ENCODE measurements around the gene SP100. TPM values are rescaled to one million over a fixed set of nuclear protein-coding genes. Genes with fewer than 3 reads are reported as not detected.

SP100 gene
- total and polyA plus RNA-seq, 2 of the 13 experiments (the other 11 are each of a cell fraction or from before 2014, with no cell fraction given): 12.6 to 16.5 TPM

DNA sequence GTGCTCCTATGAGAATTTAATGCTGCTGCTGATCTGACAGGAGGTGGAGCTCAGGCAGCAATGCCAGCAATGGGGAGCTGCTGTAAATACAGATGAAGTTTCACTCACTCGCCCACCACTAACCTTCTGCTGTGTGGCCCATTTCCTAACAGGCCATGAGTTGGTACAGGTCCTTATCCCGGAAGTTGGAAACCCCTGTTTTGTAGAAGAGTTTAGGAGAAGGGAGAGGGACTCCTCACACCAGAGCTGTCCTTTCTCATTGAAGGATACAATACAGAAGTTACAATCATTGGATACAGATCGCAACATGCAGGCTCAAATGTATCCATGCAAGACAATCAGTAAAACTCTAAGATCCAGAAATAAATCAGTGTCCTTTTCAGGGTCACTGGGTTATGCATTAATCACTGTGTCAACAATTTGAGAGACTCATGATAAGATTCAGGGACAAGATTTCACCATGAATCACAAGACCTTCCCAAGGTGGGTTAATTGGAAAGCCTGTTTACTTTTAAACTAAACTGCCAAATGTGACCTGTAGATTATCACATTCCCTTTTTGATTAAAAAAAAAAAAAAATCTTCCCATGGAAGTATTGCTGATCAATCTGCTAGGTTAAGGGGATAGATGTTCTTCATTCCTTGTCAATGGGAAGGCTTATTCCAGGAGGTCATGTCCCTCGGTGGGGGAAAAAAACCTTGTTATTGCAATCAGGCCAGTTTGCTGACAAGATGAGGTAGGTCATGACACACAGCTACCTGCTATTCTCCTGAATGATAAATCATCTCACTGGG, 97.2 kb downstream of the SP100 start (continued):
- peak; percentile 85; the same call in 1 of the 2 replicates for TF ChIP-seq FOXJ3 (CRISPR knock-in tag; IDR thresholded peaks at IDR 0.05; ENCODE audit: borderline replicate concordance)
- TF ChIP-seq ELF1 (CRISPR knock-in tag; IDR thresholded peaks at IDR 0.05): peak; percentile 65; the same call in 1 of the 2 replicates
- no peak for TF ChIP-seq KAT7 (CRISPR knock-in tag; IDR thresholded peaks at IDR 0.05; ENCODE audit: borderline replicate concordance)
- TF ChIP-seq PHF8 (CRISPR knock-in tag; IDR thresholded peaks at IDR 0.05): 0 out of 2 replicates have a peak, but pooled peaks have one; percentile 20
- TF ChIP-seq FOXP1 (IDR thresholded peaks at IDR 0.05): no peak
- TF ChIP-seq FOXP1 (CRISPR knock-in tag; IDR thresholded peaks at IDR 0.05): peak; percentile 67; the same call in 1 of the 2 replicates
- peak; percentile 67; the same call in 1 of the 2 replicates for TF ChIP-seq ZNF292 (CRISPR knock-in tag; IDR thresholded peaks at IDR 0.05; ENCODE audit: borderline replicate concordance, low read depth)
- TF ChIP-seq ERF (CRISPR knock-in tag; IDR thresholded peaks at IDR 0.05): peak; percentile 50; the same call in 1 of the 2 replicates
- no peak for TF ChIP-seq SCMH1 (CRISPR knock-in tag; IDR thresholded peaks at IDR 0.05; ENCODE audit: borderline replicate concordance)
- TF ChIP-seq, protein P1, sequence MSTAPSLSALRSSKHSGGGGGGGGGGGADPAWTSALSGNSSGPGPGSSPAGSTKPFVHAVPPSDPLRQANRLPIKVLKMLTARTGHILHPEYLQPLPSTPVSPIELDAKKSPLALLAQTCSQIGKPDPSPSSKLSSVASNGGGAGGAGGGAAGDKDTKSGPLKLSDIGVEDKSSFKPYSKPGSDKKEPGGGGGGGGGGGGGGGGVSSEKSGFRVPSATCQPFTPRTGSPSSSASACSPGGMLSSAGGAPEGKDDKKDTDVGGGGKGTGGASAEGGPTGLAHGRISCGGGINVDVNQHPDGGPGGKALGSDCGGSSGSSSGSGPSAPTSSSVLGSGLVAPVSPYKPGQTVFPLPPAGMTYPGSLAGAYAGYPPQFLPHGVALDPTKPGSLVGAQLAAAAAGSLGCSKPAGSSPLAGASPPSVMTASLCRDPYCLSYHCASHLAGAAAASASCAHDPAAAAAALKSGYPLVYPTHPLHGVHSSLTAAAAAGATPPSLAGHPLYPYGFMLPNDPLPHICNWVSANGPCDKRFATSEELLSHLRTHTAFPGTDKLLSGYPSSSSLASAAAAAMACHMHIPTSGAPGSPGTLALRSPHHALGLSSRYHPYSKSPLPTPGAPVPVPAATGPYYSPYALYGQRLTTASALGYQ (CRISPR knock-in tag; IDR thresholded peaks at IDR 0.05): peak; percentile 84; the same call in 1 of the 2 replicates
- TF ChIP-seq IKZF1 (IDR thresholded peaks at IDR 0.05): no peak
- peak; percentile 42 for TF ChIP-seq HDAC2 (CRISPR knock-in tag; IDR thresholded peaks at IDR 0.05)
- peak; percentile 67; the same call in 1 of the 2 replicates for TF ChIP-seq REPIN1 (CRISPR knock-in tag; IDR thresholded peaks at IDR 0.05; ENCODE audit: borderline replicate concordance, low read depth)
- 0 out of 2 replicates have a peak, but pooled peaks have one; percentile 47 for TF ChIP-seq ZNF792 (CRISPR knock-in tag; IDR thresholded peaks at IDR 0.05)
- TF ChIP-seq KMT2B (CRISPR knock-in tag; IDR thresholded peaks at IDR 0.05): 0 out of 2 replicates have a peak, but pooled peaks have one; percentile 26
- peak; percentile 22; the same call in 1 of the 2 replicates for TF ChIP-seq ZNF124 (CRISPR knock-in tag; IDR thresholded peaks at IDR 0.05)
- TF ChIP-seq NFATC3 (CRISPR knock-in tag; IDR thresholded peaks at IDR 0.05): no peak
- TF ChIP-seq, protein P2, sequence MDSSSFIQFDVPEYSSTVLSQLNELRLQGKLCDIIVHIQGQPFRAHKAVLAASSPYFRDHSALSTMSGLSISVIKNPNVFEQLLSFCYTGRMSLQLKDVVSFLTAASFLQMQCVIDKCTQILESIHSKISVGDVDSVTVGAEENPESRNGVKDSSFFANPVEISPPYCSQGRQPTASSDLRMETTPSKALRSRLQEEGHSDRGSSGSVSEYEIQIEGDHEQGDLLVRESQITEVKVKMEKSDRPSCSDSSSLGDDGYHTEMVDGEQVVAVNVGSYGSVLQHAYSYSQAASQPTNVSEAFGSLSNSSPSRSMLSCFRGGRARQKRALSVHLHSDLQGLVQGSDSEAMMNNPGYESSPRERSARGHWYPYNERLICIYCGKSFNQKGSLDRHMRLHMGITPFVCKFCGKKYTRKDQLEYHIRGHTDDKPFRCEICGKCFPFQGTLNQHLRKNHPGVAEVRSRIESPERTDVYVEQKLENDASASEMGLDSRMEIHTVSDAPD (CRISPR knock-in tag; IDR thresholded peaks at IDR 0.05): no peak
- no peak for TF ChIP-seq ZNF253 (CRISPR knock-in tag; IDR thresholded peaks at IDR 0.05; ENCODE audit: borderline replicate concordance)
- TF ChIP-seq, protein P3, sequence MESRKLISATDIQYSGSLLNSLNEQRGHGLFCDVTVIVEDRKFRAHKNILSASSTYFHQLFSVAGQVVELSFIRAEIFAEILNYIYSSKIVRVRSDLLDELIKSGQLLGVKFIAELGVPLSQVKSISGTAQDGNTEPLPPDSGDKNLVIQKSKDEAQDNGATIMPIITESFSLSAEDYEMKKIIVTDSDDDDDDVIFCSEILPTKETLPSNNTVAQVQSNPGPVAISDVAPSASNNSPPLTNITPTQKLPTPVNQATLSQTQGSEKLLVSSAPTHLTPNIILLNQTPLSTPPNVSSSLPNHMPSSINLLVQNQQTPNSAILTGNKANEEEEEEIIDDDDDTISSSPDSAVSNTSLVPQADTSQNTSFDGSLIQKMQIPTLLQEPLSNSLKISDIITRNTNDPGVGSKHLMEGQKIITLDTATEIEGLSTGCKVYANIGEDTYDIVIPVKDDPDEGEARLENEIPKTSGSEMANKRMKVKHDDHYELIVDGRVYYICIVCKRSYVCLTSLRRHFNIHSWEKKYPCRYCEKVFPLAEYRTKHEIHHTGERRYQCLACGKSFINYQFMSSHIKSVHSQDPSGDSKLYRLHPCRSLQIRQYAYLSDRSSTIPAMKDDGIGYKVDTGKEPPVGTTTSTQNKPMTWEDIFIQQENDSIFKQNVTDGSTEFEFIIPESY (CRISPR knock-in tag; IDR thresholded peaks at IDR 0.05): no peak
- TF ChIP-seq CREB1 (IDR thresholded peaks at IDR 0.05): no peak
- peak; percentile 47; the same call in 1 of the 2 replicates for TF ChIP-seq CREB1 (CRISPR knock-in tag; IDR thresholded peaks at IDR 0.05)
- TF ChIP-seq ISL2 (CRISPR knock-in tag; IDR thresholded peaks at IDR 0.05): peak; percentile 88
- TF ChIP-seq, protein P4, sequence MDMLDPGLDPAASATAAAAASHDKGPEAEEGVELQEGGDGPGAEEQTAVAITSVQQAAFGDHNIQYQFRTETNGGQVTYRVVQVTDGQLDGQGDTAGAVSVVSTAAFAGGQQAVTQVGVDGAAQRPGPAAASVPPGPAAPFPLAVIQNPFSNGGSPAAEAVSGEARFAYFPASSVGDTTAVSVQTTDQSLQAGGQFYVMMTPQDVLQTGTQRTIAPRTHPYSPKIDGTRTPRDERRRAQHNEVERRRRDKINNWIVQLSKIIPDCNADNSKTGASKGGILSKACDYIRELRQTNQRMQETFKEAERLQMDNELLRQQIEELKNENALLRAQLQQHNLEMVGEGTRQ (IDR thresholded peaks at IDR 0.05; ENCODE audit: low read depth, low read length): no peak
- TF ChIP-seq, protein P4 (CRISPR knock-in tag; IDR thresholded peaks at IDR 0.05; ENCODE audit: borderline replicate concordance): no peak

Measured in HepG2 (cell line).